Type B pancreatic cell (in vitro differentiated cells): ENCODE data around the gene BCR. TPM values are rescaled to one million over a fixed set of nuclear protein-coding genes. Genes with fewer than 3 reads are reported as not detected.
A peak's percentile ranks its signal among the peaks of the same experiment; 100 is the strongest.

Experiments
- DNase-seq: peaks from one replicate; pipeline ENCODE4 v3.0.0; 2021; ENCODE audit warnings: mixed read lengths; ENCODE audit not compliant: unreplicated experiment; ENCODE audit errors: extremely low spot score
- H3K27ac Mint-ChIP-seq: 2 replicates; pipeline ENCODE4 v1.8.0; 2021; ENCODE audit warnings: mild to moderate bottlenecking, mixed read lengths
- H3K27me3 Mint-ChIP-seq: 2 replicates; pipeline ENCODE4 v1.8.0; 2021; ENCODE audit warnings: mixed read lengths
- H3K36me3 Mint-ChIP-seq: 2 replicates; pipeline ENCODE4 v1.8.0; 2021; ENCODE audit warnings: mixed read lengths
- H3K4me1 Mint-ChIP-seq: one replicate; pipeline ENCODE4 v1.8.0; 2021; ENCODE audit warnings: mixed read lengths; ENCODE audit not compliant: unreplicated experiment
- H3K4me3 Mint-ChIP-seq: 2 replicates; pipeline ENCODE4 v1.8.0; 2021; ENCODE audit warnings: mild to moderate bottlenecking, mixed read lengths
- H3K9me3 Mint-ChIP-seq: 2 replicates; pipeline ENCODE4 v1.8.0; 2021; ENCODE audit warnings: mixed read lengths
- CTCF ChIP-seq: fragments of 200-600 bp; sonication (generic); conservative IDR thresholded peaks from 2 replicates; pipeline ENCODE4 v1.5.0; 2021; ENCODE audit warnings: antibody characterized with exemption, mild to moderate bottlenecking
- total RNA-seq: library from RNA; stranded (reverse); gene quantifications from 2 replicates; pipeline ENCODE4 v1.2.1, GENCODE V29; 2021; ENCODE audit warnings: low replicate concordance

BCR gene
- total RNA-seq, 1 donor from 2014 or later, result 61.2 TPM

GRCh38 chr22:23237841-23238240, 57.5 kb downstream of the BCR start:
- TF ChIP-seq CTCF, result no peak
- Mint-ChIP-seq H3K4me3 (no peak overlapping the region), H3K4me1 (peaks cover 47% of the 10 kb centered on the region), H3K27ac (no peak overlapping the region), H3K36me3 (peaks cover 13% of the 10 kb centered on the region), H3K9me3 (no peaks in the 10 kb centered on the region), H3K27me3 (no peaks in the 10 kb centered on the region)
- DNase-seq, result no peak

- H3K9me3 Mint-ChIP-seq, result no peaks in the 10 kb centered on the region
- no peak overlapping the region for H3K27ac Mint-ChIP-seq
- TF ChIP-seq CTCF, result no peak
- no peak for DNase-seq
- H3K4me3 Mint-ChIP-seq, result no peak overlapping the region
- peaks cover 49% of the 10 kb centered on the region for H3K4me1 Mint-ChIP-seq
- H3K27me3 Mint-ChIP-seq, result no peaks in the 10 kb centered on the region
- H3K36me3 Mint-ChIP-seq, result peaks cover 13% of the 10 kb centered on the region
Measured at GRCh38 chr22:23238707-23239106, 58.4 kb downstream of the BCR start.

DNA sequence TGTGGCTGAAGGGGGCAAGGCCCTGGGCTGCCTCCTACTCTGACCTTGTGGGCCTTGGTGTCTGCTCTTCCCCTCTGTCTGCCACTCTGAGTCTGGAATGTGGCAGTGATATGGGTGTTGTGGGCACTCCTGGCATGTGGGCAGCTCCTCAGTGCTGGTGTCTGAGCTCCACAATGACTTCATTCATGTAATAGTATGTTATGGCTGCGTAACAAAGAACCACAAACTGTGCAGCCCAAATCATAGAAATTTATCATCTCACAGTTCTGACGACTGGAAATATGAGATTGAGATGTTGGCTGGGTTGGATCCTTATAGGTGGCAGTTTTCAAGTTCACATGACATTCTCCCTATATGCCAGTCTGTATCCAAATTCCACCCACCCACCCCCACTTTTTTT, 59.1 kb downstream of the BCR start:
- Mint-ChIP-seq H3K4me1 (peaks cover 50% of the 10 kb centered on the region), H3K9me3 (no peaks in the 10 kb centered on the region), H3K27ac (no peak overlapping the region), H3K27me3 (no peaks in the 10 kb centered on the region), H3K36me3 (peaks cover 8% of the 10 kb centered on the region), H3K4me3 (no peak overlapping the region)
- TF ChIP-seq CTCF, result no peak
- DNase-seq, result no peak

- Mint-ChIP-seq H3K4me1 (peaks cover 56% of the 10 kb centered on the region), H3K27ac (peak overlapping the region; percentile 46), H3K27me3 (no peaks in the 10 kb centered on the region), H3K36me3 (peaks cover 8% of the 10 kb centered on the region), H3K4me3 (no peak overlapping the region), H3K9me3 (no peaks in the 10 kb centered on the region)
- peak; percentile 46 for TF ChIP-seq CTCF
- DNase-seq, result no peak
Measured at GRCh38 chr22:23240639-23241389, 60.5 kb downstream of the BCR start.

DNA sequence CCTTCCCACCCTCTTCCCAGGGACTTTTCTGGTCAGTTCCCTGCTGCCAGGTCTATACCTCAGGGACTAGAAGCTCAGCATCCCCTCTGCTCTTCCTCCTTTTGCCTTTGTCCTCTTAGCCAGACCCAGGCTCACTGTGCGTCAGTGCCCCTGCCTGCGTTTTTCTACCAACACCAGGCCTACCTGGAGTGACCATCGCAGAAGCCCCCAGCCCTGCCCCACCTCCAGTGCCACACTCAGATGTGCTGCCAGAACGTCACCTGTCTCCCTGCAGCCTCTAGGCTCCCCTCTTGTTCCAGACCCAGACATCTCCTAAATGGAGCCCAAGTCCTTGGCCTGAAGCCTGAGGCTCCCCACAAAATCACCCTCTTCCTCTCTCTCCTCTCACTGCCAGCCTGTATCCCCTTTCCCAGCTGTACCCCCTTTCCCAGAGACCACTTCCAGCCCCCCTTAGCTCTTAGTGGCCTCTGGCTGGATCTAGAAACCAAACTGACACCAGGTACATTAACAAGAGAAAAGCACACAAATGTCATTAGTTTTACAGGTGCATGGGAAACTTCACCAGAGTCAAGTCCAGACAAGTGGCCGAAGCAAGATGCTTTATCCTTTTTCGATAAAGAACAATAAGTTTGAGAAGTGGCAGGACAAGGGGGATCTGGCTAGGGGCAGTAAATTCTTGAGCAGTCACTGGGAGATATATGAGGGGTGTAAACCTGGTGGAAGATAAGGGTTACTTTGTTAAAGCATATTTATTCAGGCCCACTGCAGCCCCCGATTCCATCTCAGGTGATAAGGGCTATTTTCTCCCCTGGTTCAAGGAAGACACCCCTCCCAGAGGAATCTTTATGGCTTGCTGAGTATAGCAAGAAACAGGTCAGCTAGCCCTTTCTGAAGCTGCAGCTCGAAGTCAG, 61.5 kb downstream of the BCR start:
- TF ChIP-seq CTCF, result no peak
- Mint-ChIP-seq H3K27ac (peak overlapping the region; percentile 73), H3K36me3 (peaks cover 8% of the 10 kb centered on the region), H3K9me3 (no peaks in the 10 kb centered on the region), H3K4me1 (peaks cover 50% of the 10 kb centered on the region), H3K4me3 (peak overlapping the region; percentile 6), H3K27me3 (no peaks in the 10 kb centered on the region)
- DNase-seq, result no peak
